HEK293T (cell line): Measurements from ENCODE around the gene KCNMB4.

Experiments used
- CTCF ChIA-PET: fragments of 350-600 bp; formaldehyde crosslinking; extraction: SDS; loops from one replicate; lab custom pipeline; 2021; ENCODE audit warnings: antibody characterized with exemption, inconsistent platforms; lab: Yijun Ruan, JAX
- POLR2A ChIA-PET: fragments of 350-600 bp; formaldehyde crosslinking; extraction: SDS; loops from one replicate; lab custom pipeline; 2020; ENCODE audit warnings: antibody characterized with exemption, inconsistent platforms; lab: Yijun Ruan, JAX
- DNase-seq: peaks from one replicate; pipeline ENCODE4 v3.0.0; 2012; ENCODE audit warnings: mixed read lengths; ENCODE audit errors: extremely low spot score
- ARNT ChIP-seq: fragments of 450-650 bp; IDR thresholded peaks from 2 replicates; pipeline ENCODE4 v1.6.1; 2017; ENCODE audit warnings: mild to moderate bottlenecking
- BHLHE40 ChIP-seq: fragments of 450-650 bp; IDR thresholded peaks from 2 replicates; pipeline ENCODE4 v1.6.1; 2016; ENCODE audit warnings: mild to moderate bottlenecking, moderate library complexity, borderline replicate concordance
- CTBP1 ChIP-seq: fragments of 450-650 bp; IDR thresholded peaks from 2 replicates; pipeline ENCODE4 v1.6.1; 2016; ENCODE audit warnings: borderline replicate concordance
- ELF4 ChIP-seq: fragments of 450-650 bp; IDR thresholded peaks from 2 replicates; pipeline ENCODE4 v1.6.1; 2017; ENCODE audit warnings: antibody characterized with exemption
- FOXA1 ChIP-seq: fragments of 450-650 bp; IDR thresholded peaks from 2 replicates; pipeline ENCODE4 v1.6.1; 2016; ENCODE audit warnings: mild to moderate bottlenecking
- FOXK2 ChIP-seq: fragments of 450-650 bp; IDR thresholded peaks from 2 replicates; pipeline ENCODE4 v1.6.1; 2016; ENCODE audit warnings: mild to moderate bottlenecking
- FOXM1 ChIP-seq: fragments of 450-650 bp; IDR thresholded peaks from 2 replicates; pipeline ENCODE4 v1.6.1; 2017; ENCODE audit warnings: mild to moderate bottlenecking, borderline replicate concordance
- HDGF ChIP-seq: fragments of 450-650 bp; IDR thresholded peaks from 2 replicates; pipeline ENCODE4 v1.6.1; 2017; ENCODE audit warnings: antibody characterized with exemption, borderline replicate concordance
- L3MBTL2 ChIP-seq: fragments of 450-650 bp; conservative IDR thresholded peaks from 2 replicates; pipeline ENCODE4 v1.6.1; 2016; ENCODE audit warnings: mild to moderate bottlenecking
- LEF1 ChIP-seq: fragments of 450-650 bp; IDR thresholded peaks from 2 replicates; pipeline ENCODE4 v1.6.1; 2017; ENCODE audit warnings: mild to moderate bottlenecking, borderline replicate concordance
- NFRKB ChIP-seq: fragments of 450-650 bp; IDR thresholded peaks from 2 replicates; pipeline ENCODE4 v1.6.1; 2016; ENCODE audit warnings: mild to moderate bottlenecking, moderate library complexity
- PKNOX1 ChIP-seq: fragments of 450-650 bp; IDR thresholded peaks from 2 replicates; pipeline ENCODE4 v1.6.1; 2016
- SP1 ChIP-seq: fragments of 450-650 bp; IDR thresholded peaks from 2 replicates; pipeline ENCODE4 v1.6.1; 2017
- SUZ12 ChIP-seq: fragments of 450-650 bp; IDR thresholded peaks from 2 replicates; pipeline ENCODE4 v1.6.1; 2016; ENCODE audit warnings: mild to moderate bottlenecking
- TARDBP ChIP-seq: fragments of 450-650 bp; IDR thresholded peaks from 2 replicates; pipeline ENCODE4 v1.6.1; 2016
- ZNF384 ChIP-seq: fragments of 450-650 bp; IDR thresholded peaks from 2 replicates; pipeline ENCODE4 v1.6.1; 2016

Gene KCNMB4

GRCh38 chr12:70398002-70398401, 31.9 kb downstream of the KCNMB4 start:
- no peak for TF ChIP-seq ELF4
- TF ChIP-seq SUZ12: no peak
- no peak for TF ChIP-seq FOXK2
- TF ChIP-seq FOXA1: no peak
- TF ChIP-seq BHLHE40: no peak
- no peak for TF ChIP-seq ARNT
- TF ChIP-seq LEF1: no peak
- no peak for TF ChIP-seq ZNF384
- TF ChIP-seq NFRKB: no peak
- no peak for TF ChIP-seq SP1
- TF ChIP-seq PKNOX1: no peak
- no peak for TF ChIP-seq CTBP1
- no peak for TF ChIP-seq TARDBP
- no peak for TF ChIP-seq HDGF
- no peak for TF ChIP-seq FOXM1
- TF ChIP-seq L3MBTL2: no peak
- DNase-seq: no peak
- CTCF ChIA-PET: no interaction called here
- POLR2A ChIA-PET: no interaction called here

- CTCF ChIA-PET: interaction anchor here (0.6 kb wide), 1 partner anchor 86 kb away, joined by 6 read pairs; no protein-coding TSS in a partner anchor
- TF ChIP-seq SUZ12 (no peak), SP1 (no peak), HDGF (no peak), L3MBTL2 (no peak), LEF1 (no peak)
- DNase-seq: no peak
- POLR2A ChIA-PET: no interaction called here
These were observed 32.8 kb downstream of the KCNMB4 start for GRCh38 chr12:70398862-70399261.

- CTCF ChIA-PET: no interaction called here
- POLR2A ChIA-PET: no interaction called here
- TF ChIP-seq LEF1 (no peak), FOXA1 (no peak), PKNOX1 (no peak), SP1 (no peak), CTBP1 (no peak), L3MBTL2 (no peak), FOXM1 (no peak), HDGF (no peak), ELF4 (no peak), ZNF384 (no peak)
- no peak for DNase-seq
These were observed 33.2 kb downstream of the KCNMB4 start for GRCh38 chr12:70399311-70399710.

- TF ChIP-seq NFRKB (no peak), PKNOX1 (no peak), CTBP1 (no peak), HDGF (no peak), ZNF384 (no peak), LEF1 (no peak), FOXA1 (no peak), SUZ12 (no peak), SP1 (no peak), TARDBP (no peak), FOXK2 (no peak), ELF4 (no peak), FOXM1 (no peak), ARNT (no peak), L3MBTL2 (no peak), BHLHE40 (no peak)
- ChIA-PET POLR2A (no interaction called here), CTCF (no interaction called here)
- no peak for DNase-seq
These were observed 34.0 kb downstream of the KCNMB4 start for GRCh38 chr12:70400124-70400523.

- CTCF ChIA-PET: no interaction called here
- no peak for DNase-seq
- POLR2A ChIA-PET: no interaction called here
- TF ChIP-seq LEF1: no peak
- no peak for TF ChIP-seq SUZ12
- no peak for TF ChIP-seq L3MBTL2
- no peak for TF ChIP-seq FOXA1
- no peak for TF ChIP-seq NFRKB
- TF ChIP-seq CTBP1: no peak
- no peak for TF ChIP-seq HDGF
- no peak for TF ChIP-seq FOXK2
- TF ChIP-seq ARNT: no peak
- no peak for TF ChIP-seq ZNF384
- no peak for TF ChIP-seq BHLHE40
- TF ChIP-seq PKNOX1: no peak
- no peak for TF ChIP-seq TARDBP
- TF ChIP-seq FOXM1: no peak
- TF ChIP-seq SP1: no peak
- no peak for TF ChIP-seq ELF4
These were observed 36.5 kb downstream of the KCNMB4 start for GRCh38 chr12:70402597-70402996.

- TF ChIP-seq SP1 (no peak), FOXM1 (no peak), LEF1 (no peak), HDGF (no peak), ELF4 (no peak), ARNT (no peak), ZNF384 (no peak), NFRKB (no peak)
- DNase-seq: no peak
- CTCF ChIA-PET: interaction anchor here (0.6 kb wide), 2 partner anchors 322 to 326 kb away, joined by 3 to 11 read pairs; no protein-coding TSS in a partner anchor
- POLR2A ChIA-PET: no interaction called here
These were observed 37.7 kb downstream of the KCNMB4 start for GRCh38 chr12:70403826-70404225.
